Erythroblast (primary cell): ENCODE results near the gene ZNF385C.

Experiments
- GATA1 ChIP-seq: IDR thresholded peaks from 2 replicates; pipeline ENCODE4 v1.6.1; 2011; ENCODE audit warnings: low read depth, mild to moderate bottlenecking, control low read depth, low read length, moderate library complexity
- POLR2A ChIP-seq: IDR thresholded peaks from 2 replicates; pipeline ENCODE4 v1.6.1; 2011; ENCODE audit warnings: mild to moderate bottlenecking, low read length

DNA sequence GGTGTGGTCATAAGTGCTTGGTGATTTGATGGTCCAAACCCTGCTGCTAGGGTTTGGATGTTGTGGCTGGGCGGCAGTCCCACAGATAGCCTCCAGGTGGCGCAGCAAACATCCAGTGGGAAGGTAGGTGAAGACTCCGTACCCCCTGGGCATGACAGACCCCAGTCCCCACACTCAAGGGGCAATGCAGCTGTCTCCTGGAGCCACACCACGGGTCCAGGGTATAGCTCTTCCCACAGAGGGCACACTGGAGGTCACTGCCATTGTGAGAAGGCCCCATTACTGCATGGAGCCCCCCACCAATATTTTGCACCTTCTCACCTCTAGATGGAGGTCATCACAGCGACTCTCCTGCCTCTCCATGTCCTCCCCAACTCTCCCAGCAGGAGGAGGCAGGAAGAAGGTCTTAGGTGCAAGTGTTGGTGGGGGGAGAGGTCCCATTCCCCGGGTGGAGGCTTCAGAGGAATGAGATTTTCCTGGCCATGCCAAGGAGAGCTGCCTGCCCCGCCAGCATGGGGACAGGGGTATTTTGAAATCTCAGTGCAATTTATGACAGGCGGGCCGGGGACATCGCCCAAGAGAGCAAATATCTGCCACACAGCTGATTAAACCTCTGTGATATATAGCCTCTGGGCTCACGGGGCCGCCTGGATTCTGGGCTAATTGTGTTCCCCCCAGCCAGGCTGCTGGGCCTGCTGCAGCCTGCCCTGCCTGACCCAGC, 30.7 kb downstream of the ZNF385C start:
- no peak for TF ChIP-seq POLR2A
- TF ChIP-seq GATA1 = no peak
